Measurements from ENCODE around the gene LIN7A. TPM values are rescaled to one million over a fixed set of nuclear protein-coding genes. Genes with fewer than 3 reads are reported as not detected.

Gene LIN7A
- total RNA-seq, 2 donors from 2014 or later = 0.41 to 5.8 TPM

DNA sequence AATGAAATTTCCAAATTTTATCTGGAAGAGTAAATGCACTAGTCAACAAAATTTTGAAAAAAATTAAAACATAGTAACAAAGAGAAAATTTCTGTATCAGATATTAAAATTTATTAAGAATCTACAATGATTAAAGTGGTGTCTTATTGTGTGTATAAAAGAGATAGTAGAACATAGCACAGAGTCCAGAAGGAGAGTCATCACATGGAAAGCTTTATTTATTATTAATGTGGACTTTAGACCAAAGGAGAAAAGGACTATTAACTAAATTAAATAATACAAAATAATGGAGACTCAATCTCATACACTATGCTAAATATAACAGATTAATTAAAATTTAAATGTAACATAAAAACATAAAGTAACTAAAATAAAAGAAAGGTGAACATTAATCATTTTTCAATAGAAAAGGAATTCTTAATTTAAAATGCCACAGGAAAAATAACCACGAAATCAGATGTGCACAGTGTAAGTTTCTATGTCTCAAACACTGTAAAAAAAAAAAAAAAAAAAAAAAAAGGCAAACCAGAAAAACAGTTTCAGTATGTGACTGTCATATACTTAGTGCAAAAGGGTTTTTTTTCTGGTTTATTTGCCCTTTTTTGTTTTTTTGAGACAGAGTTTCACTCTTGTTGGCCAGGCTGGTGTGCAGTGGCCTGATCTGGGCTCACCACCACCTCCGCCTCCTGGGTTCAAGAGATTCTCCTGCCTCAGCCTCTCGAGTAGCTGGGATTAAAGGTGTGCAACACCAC is 125.6 kb downstream of the LIN7A start:
- ATAC-seq (ENCODE audit: insufficient number of reproducible peaks, low FRiP score, low read depth) (no peak), DNase-seq (ENCODE audit: low spot score) (no peak)
- no peaks in the 10 kb centered on the region for H3K27me3 ChIP-seq (replicated peaks; ENCODE audit: insufficient read depth)
- H3K9me3 ChIP-seq = no peaks in the 10 kb centered on the region
- H3K4me3 ChIP-seq = no peak overlapping the region
- no peaks in the 10 kb centered on the region for H3K36me3 ChIP-seq
- no peaks in the 10 kb centered on the region for H3K4me1 ChIP-seq (ENCODE audit: control insufficient read depth in 1 of 2, low read depth in 2 of 2)
- TF ChIP-seq, protein P1, sequence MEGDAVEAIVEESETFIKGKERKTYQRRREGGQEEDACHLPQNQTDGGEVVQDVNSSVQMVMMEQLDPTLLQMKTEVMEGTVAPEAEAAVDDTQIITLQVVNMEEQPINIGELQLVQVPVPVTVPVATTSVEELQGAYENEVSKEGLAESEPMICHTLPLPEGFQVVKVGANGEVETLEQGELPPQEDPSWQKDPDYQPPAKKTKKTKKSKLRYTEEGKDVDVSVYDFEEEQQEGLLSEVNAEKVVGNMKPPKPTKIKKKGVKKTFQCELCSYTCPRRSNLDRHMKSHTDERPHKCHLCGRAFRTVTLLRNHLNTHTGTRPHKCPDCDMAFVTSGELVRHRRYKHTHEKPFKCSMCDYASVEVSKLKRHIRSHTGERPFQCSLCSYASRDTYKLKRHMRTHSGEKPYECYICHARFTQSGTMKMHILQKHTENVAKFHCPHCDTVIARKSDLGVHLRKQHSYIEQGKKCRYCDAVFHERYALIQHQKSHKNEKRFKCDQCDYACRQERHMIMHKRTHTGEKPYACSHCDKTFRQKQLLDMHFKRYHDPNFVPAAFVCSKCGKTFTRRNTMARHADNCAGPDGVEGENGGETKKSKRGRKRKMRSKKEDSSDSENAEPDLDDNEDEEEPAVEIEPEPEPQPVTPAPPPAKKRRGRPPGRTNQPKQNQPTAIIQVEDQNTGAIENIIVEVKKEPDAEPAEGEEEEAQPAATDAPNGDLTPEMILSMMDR (IDR thresholded peaks at IDR 0.05) = no peak
- no peak overlapping the region for H3K27ac ChIP-seq

DNA sequence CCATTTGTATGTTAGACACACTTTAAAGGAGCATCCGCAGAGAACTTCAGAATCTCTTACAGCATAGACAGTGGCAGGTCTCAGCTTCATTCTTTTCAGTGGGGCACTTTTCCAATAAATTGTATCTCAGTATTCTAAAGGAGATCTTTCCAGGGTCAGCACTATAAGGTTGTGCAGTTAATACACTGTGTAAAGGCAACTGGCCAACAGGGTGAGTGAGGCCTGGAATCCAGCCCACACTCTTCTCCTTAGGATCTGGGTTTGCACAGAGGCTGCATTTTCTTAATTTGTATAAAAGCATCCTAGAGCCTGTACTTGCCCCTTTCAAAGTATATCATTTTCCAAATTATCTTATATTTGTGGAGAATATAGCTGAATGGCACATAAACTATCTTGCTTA is 126.9 kb downstream of the LIN7A start:
- no peaks in the 10 kb centered on the region for H3K9me3 ChIP-seq
- H3K27ac ChIP-seq = no peak overlapping the region
- H3K36me3 ChIP-seq = no peaks in the 10 kb centered on the region
- H3K4me1 ChIP-seq (ENCODE audit: control insufficient read depth in 1 of 2, low read depth in 2 of 2) = no peaks in the 10 kb centered on the region
- TF ChIP-seq, protein P1 (IDR thresholded peaks at IDR 0.05) = no peak
- DNase-seq (ENCODE audit: low spot score) (no peak), ATAC-seq (ENCODE audit: insufficient number of reproducible peaks, low FRiP score, low read depth) (no peak)
- no peak overlapping the region for H3K4me3 ChIP-seq
- no peaks in the 10 kb centered on the region for H3K27me3 ChIP-seq (replicated peaks; ENCODE audit: insufficient read depth)

DNA sequence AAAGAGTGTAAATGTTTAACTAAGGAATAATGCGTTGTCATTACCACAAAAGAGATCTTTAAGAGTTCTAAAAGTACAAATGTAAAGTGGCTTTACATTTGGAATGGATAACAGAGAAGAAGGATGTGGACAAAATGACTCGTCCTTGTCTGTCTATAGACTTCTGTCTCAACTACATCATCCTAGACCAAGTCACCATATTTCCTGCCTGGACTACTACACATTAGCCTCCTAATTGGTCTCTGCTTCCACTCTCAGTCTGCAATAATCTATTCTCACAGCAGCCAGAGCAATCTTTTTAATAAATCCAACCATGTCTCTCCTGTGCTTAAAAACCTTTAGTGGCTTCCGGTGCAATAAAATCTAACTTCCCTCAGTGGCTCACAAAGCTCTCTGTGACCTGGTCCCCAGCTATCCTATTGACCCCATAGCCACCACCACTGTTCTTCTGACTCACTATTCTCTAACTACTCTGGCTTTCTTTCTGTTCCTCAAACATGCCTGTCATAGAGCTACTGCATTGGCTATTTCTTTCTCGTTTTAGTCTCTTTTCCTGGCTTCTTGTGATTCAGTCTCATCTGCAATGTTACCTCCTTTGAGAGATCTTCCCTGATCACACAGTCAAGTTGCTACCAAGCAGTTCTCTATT is 130.0 kb downstream of the LIN7A start:
- no peak for ATAC-seq (ENCODE audit: insufficient number of reproducible peaks, low FRiP score, low read depth)
- Histone ChIP-seq H3K4me1 (ENCODE audit: control insufficient read depth in 1 of 2, low read depth in 2 of 2) (peaks cover 0 to 7% of the 10 kb centered on the region in 2 donors), H3K9me3 (no peaks in the 10 kb centered on the region), H3K4me3 (no peak overlapping the region), H3K27ac (no peak overlapping the region), H3K27me3 (replicated peaks; ENCODE audit: insufficient read depth) (no peaks in the 10 kb centered on the region), H3K36me3 (no peaks in the 10 kb centered on the region)
- TF ChIP-seq, protein P1 (IDR thresholded peaks at IDR 0.05) = no peak
- no peak for DNase-seq (ENCODE audit: low spot score)

DNA sequence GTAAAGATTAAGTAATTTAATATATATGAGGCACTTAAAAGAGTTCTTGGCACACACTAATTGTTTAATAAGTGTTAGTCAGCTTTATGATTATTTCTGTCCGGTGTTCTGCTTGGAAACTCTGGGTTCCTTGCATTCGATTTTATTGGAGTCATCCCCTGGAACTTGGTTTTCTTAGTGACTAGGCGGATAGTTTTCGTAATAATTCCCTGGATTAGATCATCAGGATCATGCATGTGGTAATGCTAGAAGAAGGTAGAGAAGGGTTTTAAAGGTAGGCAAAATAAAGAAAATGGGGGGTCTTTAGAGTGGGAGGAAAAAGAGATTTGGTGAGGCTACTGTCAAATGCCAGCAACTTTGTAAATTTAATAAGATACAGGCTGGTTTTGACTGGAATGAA is 132.6 kb downstream of the LIN7A start:
- TF ChIP-seq, protein P1 (IDR thresholded peaks at IDR 0.05) = no peak
- Histone ChIP-seq H3K27me3 (replicated peaks; ENCODE audit: insufficient read depth) (no peaks in the 10 kb centered on the region), H3K9me3 (no peaks in the 10 kb centered on the region), H3K36me3 (no peaks in the 10 kb centered on the region), H3K27ac (no peak overlapping the region), H3K4me3 (no peak overlapping the region), H3K4me1 (ENCODE audit: control insufficient read depth in 1 of 2, low read depth in 2 of 2) (peaks cover 0 to 7% of the 10 kb centered on the region in 2 donors)
- ATAC-seq (ENCODE audit: insufficient number of reproducible peaks, low FRiP score, low read depth) (no peak), DNase-seq (ENCODE audit: low spot score) (no peak)

DNA sequence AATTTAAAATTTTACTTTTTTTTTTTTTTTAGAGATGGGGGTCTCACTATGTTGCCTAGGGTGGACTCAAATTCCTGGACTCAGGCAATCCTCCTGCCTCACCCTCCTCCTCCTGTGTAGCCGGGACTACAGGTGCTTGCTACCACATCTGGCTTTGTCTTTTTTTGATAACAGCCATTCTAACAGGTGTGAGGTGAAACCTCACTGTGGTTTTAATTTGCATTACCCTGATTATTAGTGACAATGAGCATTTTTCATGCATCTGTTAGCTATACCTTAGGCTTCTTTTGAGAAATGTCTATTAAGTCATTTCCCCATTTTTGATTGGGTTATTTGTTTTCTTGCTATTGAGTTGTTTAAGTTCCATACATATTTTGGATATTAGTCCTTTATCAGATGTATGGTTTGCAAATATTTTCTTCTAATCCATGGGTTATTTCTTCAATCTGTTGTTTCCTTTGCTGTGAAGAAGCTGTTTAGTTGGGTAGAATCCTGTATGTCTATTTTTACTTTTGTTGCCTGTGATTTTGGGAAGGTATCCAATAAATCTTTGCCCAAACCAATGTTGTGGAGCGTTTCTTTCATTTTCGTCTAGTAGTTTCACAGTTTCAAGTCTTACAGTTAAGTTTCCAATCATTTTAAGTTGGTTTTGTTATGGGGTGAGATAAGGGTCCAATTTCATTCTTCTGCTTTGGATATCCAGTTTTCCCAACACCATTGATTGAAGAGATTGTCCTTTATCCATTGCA is 134.9 kb downstream of the LIN7A start:
- TF ChIP-seq, protein P1 (IDR thresholded peaks at IDR 0.05) = no peak
- no peak overlapping the region for H3K4me3 ChIP-seq
- H3K9me3 ChIP-seq = no peaks in the 10 kb centered on the region
- H3K36me3 ChIP-seq = no peaks in the 10 kb centered on the region
- H3K27me3 ChIP-seq (replicated peaks; ENCODE audit: insufficient read depth) = no peaks in the 10 kb centered on the region
- H3K27ac ChIP-seq = no peak overlapping the region
- no peak for ATAC-seq (ENCODE audit: insufficient number of reproducible peaks, low FRiP score, low read depth)
- no peak for DNase-seq (ENCODE audit: low spot score)
- H3K4me1 ChIP-seq (ENCODE audit: control insufficient read depth in 1 of 2, low read depth in 2 of 2) = peaks cover 0 to 7% of the 10 kb centered on the region in 2 donors

Measured in thoracic aorta (tissue), 2 donors.